H9 (cell line): Measurements from ENCODE around the gene LRFN2. TPM values are rescaled to one million over a fixed set of nuclear protein-coding genes. Genes with fewer than 3 reads are reported as not detected.

ENCODE experiments used
- DNase-seq: peaks from one replicate; pipeline ENCODE4 v3.0.0-alpha.2; 2017
- H2AFZ ChIP-seq: one replicate; pipeline ENCODE4 v1.6.1; 2013; ENCODE audit warnings: mild to moderate bottlenecking, low read length, control low read depth, moderate library complexity
- H2AK5ac ChIP-seq: 2 replicates; pipeline ENCODE4 v1.6.1; 2013; ENCODE audit warnings: low read length, control low read depth, mixed read lengths; ENCODE audit not compliant: insufficient read length
- H2BK120ac ChIP-seq: one replicate; pipeline ENCODE4 v1.6.1; 2013; ENCODE audit warnings: low read depth, mild to moderate bottlenecking, low read length, control low read depth, inconsistent platforms; ENCODE audit not compliant: poor library complexity, severe bottlenecking
- H2BK12ac ChIP-seq: 2 replicates; pipeline ENCODE4 v1.6.1; 2013; ENCODE audit warnings: low read length, control low read depth, mixed read lengths, low read depth; ENCODE audit not compliant: insufficient read length
- H2BK15ac ChIP-seq: 2 replicates; pipeline ENCODE4 v1.6.1; 2013; ENCODE audit warnings: low read depth, low read length, control low read depth
- H2BK20ac ChIP-seq: one replicate; pipeline ENCODE4 v1.6.1; 2013; ENCODE audit warnings: low read depth, mild to moderate bottlenecking, low read length, control low read depth, inconsistent platforms; ENCODE audit not compliant: poor library complexity, severe bottlenecking
- H2BK5ac ChIP-seq: 2 replicates; pipeline ENCODE4 v1.6.1; 2013; ENCODE audit warnings: low read length, control low read depth, mixed read lengths; ENCODE audit not compliant: insufficient read length
- H3K14ac ChIP-seq: 2 replicates; pipeline ENCODE4 v1.6.1; 2013; ENCODE audit warnings: low read length, control low read depth; ENCODE audit not compliant: insufficient read depth
- H3K18ac ChIP-seq: 2 replicates; pipeline ENCODE4 v1.6.1; 2013; ENCODE audit warnings: low read depth, mild to moderate bottlenecking, mixed read lengths, low read length, control low read depth; ENCODE audit not compliant: insufficient read length
- H3K23ac ChIP-seq: 2 replicates; pipeline ENCODE4 v1.6.1; 2013; ENCODE audit warnings: low read length, control low read depth, mixed read lengths, low read depth; ENCODE audit not compliant: insufficient read length
- H3K23me2 ChIP-seq: 2 replicates; pipeline ENCODE4 v1.6.1; 2013; ENCODE audit warnings: low read depth, mild to moderate bottlenecking, mixed read lengths, low read length, control low read depth; ENCODE audit not compliant: insufficient read length, poor library complexity, severe bottlenecking
- H3K27ac ChIP-seq: 2 replicates; pipeline ENCODE4 v1.5.1; 2013; ENCODE audit warnings: low read length, control low read depth, mixed read lengths, low read depth; ENCODE audit not compliant: insufficient read length
- H3K27me3 ChIP-seq: 2 replicates; pipeline ENCODE4 v1.6.1; 2013; ENCODE audit warnings: low read length, control low read depth, inconsistent platforms; ENCODE audit not compliant: insufficient read depth
- H3K4ac ChIP-seq: 2 replicates; pipeline ENCODE4 v1.6.1; 2013; ENCODE audit warnings: low read depth, mild to moderate bottlenecking, control low read depth, inconsistent platforms, low read length, moderate library complexity
- H3K4me1 ChIP-seq: 2 replicates; pipeline ENCODE4 v1.6.1; 2013; ENCODE audit warnings: low read length, control low read depth, inconsistent platforms; ENCODE audit not compliant: insufficient read depth
- H3K4me2 ChIP-seq: 2 replicates; pipeline ENCODE4 v1.6.1; 2013; ENCODE audit warnings: low read length, control low read depth, mixed read lengths; ENCODE audit not compliant: insufficient read length, insufficient read depth
- H3K56ac ChIP-seq: 2 replicates; pipeline ENCODE4 v1.6.1; 2013; ENCODE audit warnings: low read depth, mild to moderate bottlenecking, mixed read lengths, low read length, control low read depth; ENCODE audit not compliant: insufficient read length
- H3K79me1 ChIP-seq: 2 replicates; pipeline ENCODE4 v1.6.1; 2013; ENCODE audit warnings: low read depth, mild to moderate bottlenecking, moderate library complexity, low read length, control low read depth, inconsistent platforms; ENCODE audit not compliant: insufficient read depth, poor library complexity, severe bottlenecking
- H3K79me2 ChIP-seq: 2 replicates; pipeline ENCODE4 v1.6.1; 2013; ENCODE audit warnings: low read length, control low read depth, inconsistent platforms; ENCODE audit not compliant: insufficient read depth
- H3K9ac ChIP-seq: 2 replicates; pipeline ENCODE4 v1.6.1; 2013; ENCODE audit warnings: low read length, control low read depth, mixed read lengths; ENCODE audit not compliant: insufficient read length; ENCODE audit errors: extremely low read depth
- H3K9me3 ChIP-seq: one replicate; pipeline ENCODE4 v1.6.1; 2013; ENCODE audit warnings: low read depth, low read length, inconsistent platforms; ENCODE audit not compliant: control insufficient read depth
- H3T11ph ChIP-seq: one replicate; pipeline ENCODE4 v1.6.1; 2013; ENCODE audit warnings: mild to moderate bottlenecking, low read length, control low read depth, inconsistent platforms
- H4K20me1 ChIP-seq: one replicate; pipeline ENCODE4 v1.6.1; 2013; ENCODE audit not compliant: control insufficient read depth, insufficient read length, insufficient read depth
- H4K5ac ChIP-seq: 2 replicates; pipeline ENCODE4 v1.6.1; 2013; ENCODE audit warnings: low read depth, mild to moderate bottlenecking, mixed read lengths, low read length, control low read depth; ENCODE audit not compliant: insufficient read length
- H4K8ac ChIP-seq: replicated peaks from 2 replicates; pipeline ENCODE4 v1.6.1; 2013; ENCODE audit warnings: low read length, control low read depth, mixed read lengths, low read depth; ENCODE audit not compliant: insufficient read length
- H4K91ac ChIP-seq: 2 replicates; pipeline ENCODE4 v1.6.1; 2013; ENCODE audit warnings: low read depth, mild to moderate bottlenecking, moderate library complexity, mixed read lengths, low read length, control low read depth; ENCODE audit not compliant: insufficient read length
- H3K27ac Mint-ChIP-seq, 3 experiments: 2 replicates in 2 of 3; 3 replicates in 1 of 3; pipeline ENCODE4 v1.8.0; 2020 to 2021; ENCODE audit warnings: mixed read lengths in 3 of 3, mild to moderate bottlenecking in 1 of 3, moderate library complexity in 1 of 3
- H3K27me3 Mint-ChIP-seq: 2 replicates; pipeline ENCODE4 v1.8.0; 2021; ENCODE audit warnings: low read depth, mild to moderate bottlenecking, moderate library complexity, mixed read lengths
- H3K36me3 Mint-ChIP-seq, 3 experiments: 2 replicates in 2 of 3; 3 replicates in 1 of 3; pipeline ENCODE4 v1.8.0; 2020 to 2021; ENCODE audit warnings: low read depth in 3 of 3, mixed read lengths in 3 of 3; ENCODE audit not compliant: insufficient read depth in 1 of 3
- H3K4me1 Mint-ChIP-seq, 2 experiments: 2 replicates each; pipeline ENCODE4 v1.8.0; 2020; ENCODE audit warnings: mixed read lengths in 2 of 2
- H3K4me3 Mint-ChIP-seq, 2 experiments: 2 replicates in 1 of 2; 3 replicates in 1 of 2; pipeline ENCODE4 v1.8.0; 2020 to 2021; ENCODE audit warnings: mild to moderate bottlenecking in 2 of 2, mixed read lengths in 2 of 2, moderate library complexity in 1 of 2
- H3K9me3 Mint-ChIP-seq, 2 experiments: 2 replicates in 1 of 2; 3 replicates in 1 of 2; pipeline ENCODE4 v1.8.0; 2020; ENCODE audit warnings: mild to moderate bottlenecking in 2 of 2, mixed read lengths in 2 of 2, moderate library complexity in 1 of 2
- CTCF ChIP-seq: fragments of 200-600 bp; sonication (generic); conservative IDR thresholded peaks from 3 replicates; pipeline ENCODE4 v1.8.0; 2021; ENCODE audit warnings: antibody characterized with exemption, mild to moderate bottlenecking
- WGBS: extraction: QIAGEN DNeasy Blood & Tissue Kit; methylation state at CpG from one replicate; pipeline ENCODE4 v1.1.7; 2013; ENCODE audit warnings: missing lambda C conversion rate, low lambda C conversion rate, mixed read lengths; ENCODE audit not compliant: insufficient read length; ENCODE audit errors: extremely low coverage; 5-methylcytosine and 5-hydroxymethylcytosine counted together
- total RNA-seq: library from RNA; stranded (reverse); gene quantifications from 2 replicates; pipeline ENCODE4 v1.2.1, GENCODE V29; 2021

Gene LRFN2
- total RNA-seq, 1 experiment from 2014 or later: 0.11 TPM

- no peak overlapping the region for H3K4me2 ChIP-seq
- H3K56ac ChIP-seq: no peak overlapping the region
- no peaks in the 10 kb centered on the region for H3K23me2 ChIP-seq
- H3K4ac ChIP-seq: no peak overlapping the region
- H3K27ac ChIP-seq: no peak overlapping the region
- H4K5ac ChIP-seq: no peak overlapping the region
- H3K9me3 Mint-ChIP-seq: peaks cover 0 to 7% of the 10 kb centered on the region in 2 experiments; a peak in 2 of 5 replicates
- no peak for TF ChIP-seq CTCF
- H2AK5ac ChIP-seq: no peak overlapping the region
- no peak overlapping the region for H2BK15ac ChIP-seq
- no peak overlapping the region for H3K23ac ChIP-seq
- peaks cover 10% of the 10 kb centered on the region for H3K27me3 Mint-ChIP-seq
- no peak overlapping the region for H3K18ac ChIP-seq
- no peak overlapping the region for H3K14ac ChIP-seq
- WGBS: no CpG with 5 or more reads among the region's 3 CpGs
- no peak overlapping the region for H3K9ac ChIP-seq
- H4K8ac ChIP-seq: no peak overlapping the region
- H3T11ph ChIP-seq: no peak overlapping the region
- no peaks in the 10 kb centered on the region for H3K79me1 ChIP-seq
- no peak overlapping the region for H2BK12ac ChIP-seq
- H2AFZ ChIP-seq: no peak overlapping the region
- no peak overlapping the region for H3K27ac Mint-ChIP-seq
- H3K27me3 ChIP-seq: no peaks in the 10 kb centered on the region
- no peak overlapping the region for H2BK120ac ChIP-seq
- H3K4me1 ChIP-seq: no peaks in the 10 kb centered on the region
- H3K9me3 ChIP-seq: no peaks in the 10 kb centered on the region
- no peaks in the 10 kb centered on the region for H4K20me1 ChIP-seq
- H3K4me1 Mint-ChIP-seq: no peaks in the 10 kb centered on the region
- H3K79me2 ChIP-seq: no peaks in the 10 kb centered on the region
- peaks cover 0 to 2% (median 0%) of the 10 kb centered on the region in 3 experiments; a peak in 2 of 7 replicates for H3K36me3 Mint-ChIP-seq
- H2BK5ac ChIP-seq: no peak overlapping the region
- no peak overlapping the region for H3K4me3 Mint-ChIP-seq
- no peak overlapping the region for H2BK20ac ChIP-seq
- DNase-seq: no peak
- H4K91ac ChIP-seq: no peak overlapping the region
Measured at GRCh38 chr6:40391086-40391485, 196.1 kb downstream of the LRFN2 start.
